ENCODE results near the gene COPG1. TPM values are rescaled to one million over a fixed set of nuclear protein-coding genes. Genes with fewer than 3 reads are reported as not detected.

COPG1 gene
- total RNA-seq, 4 donors from 2014 or later = 72.6 to 124 (median 88.1) TPM

GRCh38 chr3:129226374-129226773 lies 23.0 kb upstream of the COPG1 start:
- TF ChIP-seq POLR2A (IDR thresholded peaks at IDR 0.05) (no peak), EP300 (IDR thresholded peaks at IDR 0.05) (peak in 1 of 2 donors; percentile 44), CTCF (IDR thresholded peaks at IDR 0.05) (no peak)
- peak overlapping the region in 2 of 4 donors; percentile 11 to 34 for H3K27ac ChIP-seq
- WGBS, 2 donors = 59 to 63% methylated on average over 6 of the region's 6 CpGs
- H3K9me3 ChIP-seq = no peaks in the 10 kb centered on the region
- peaks cover 0 to 37% (median 17%) of the 10 kb centered on the region in 4 donors for H3K4me1 ChIP-seq
- no peaks in the 10 kb centered on the region for H3K27me3 ChIP-seq
- H3K36me3 ChIP-seq = no peaks in the 10 kb centered on the region
- peak in 1 of 2 donors; percentile 58 for DNase-seq (ENCODE audit: low spot score in 2 of 2)
- no peak overlapping the region for H3K4me3 ChIP-seq

- peak overlapping the region in 2 of 4 donors; percentile 41 to 57 for H3K27ac ChIP-seq
- H3K27me3 ChIP-seq = no peaks in the 10 kb centered on the region
- H3K4me3 ChIP-seq = no peak overlapping the region
- TF ChIP-seq POLR2A (IDR thresholded peaks at IDR 0.05) = no peak
- TF ChIP-seq EP300 (IDR thresholded peaks at IDR 0.05) = no peak
- no peak for TF ChIP-seq CTCF (IDR thresholded peaks at IDR 0.05)
- DNase-seq (ENCODE audit: low spot score in 2 of 2) = no peak
- no peaks in the 10 kb centered on the region for H3K36me3 ChIP-seq
- H3K9me3 ChIP-seq = no peaks in the 10 kb centered on the region
- 59 to 61% methylated on average over 11 of the region's 11 CpGs for WGBS, 2 donors
- H3K4me1 ChIP-seq = peaks cover 0 to 37% (median 17%) of the 10 kb centered on the region in 4 donors
Observed at GRCh38 chr3:129228891-129229585, 20.4 kb upstream of the COPG1 start.

- H3K9me3 ChIP-seq = no peaks in the 10 kb centered on the region
- no peaks in the 10 kb centered on the region for H3K36me3 ChIP-seq
- peak overlapping the region in 2 of 4 donors; percentile 41 to 77 for H3K27ac ChIP-seq
- H3K4me3 ChIP-seq = no peak overlapping the region
- 61% methylated on average over 7 of the region's 7 CpGs for WGBS, 2 donors
- TF ChIP-seq CTCF (IDR thresholded peaks at IDR 0.05) (no peak), EP300 (IDR thresholded peaks at IDR 0.05) (peak in 1 of 2 donors; percentile 75)
- peaks cover 0 to 25% (median 8%) of the 10 kb centered on the region in 4 donors for H3K4me1 ChIP-seq
- DNase-seq (ENCODE audit: low spot score in 2 of 2) = peak in 1 of 2 donors; percentile 31
- H3K27me3 ChIP-seq = no peaks in the 10 kb centered on the region
Observed at GRCh38 chr3:129230311-129231019, 18.9 kb upstream of the COPG1 start.

- no peaks in the 10 kb centered on the region for H3K9me3 ChIP-seq
- H3K4me1 ChIP-seq = peaks cover 0 to 14% (median 4%) of the 10 kb centered on the region in 4 donors
- H3K36me3 ChIP-seq = no peaks in the 10 kb centered on the region
- H3K4me3 ChIP-seq = no peak overlapping the region
- no peaks in the 10 kb centered on the region for H3K27me3 ChIP-seq
- peak overlapping the region in 1 of 4 donors; percentile 77 for H3K27ac ChIP-seq
- TF ChIP-seq POLR2A (IDR thresholded peaks at IDR 0.05) = no peak
- 75 to 76% methylated on average over 10 of the region's 10 CpGs for WGBS, 2 donors
- no peak for DNase-seq (ENCODE audit: low spot score in 2 of 2)
Observed at GRCh38 chr3:129231331-129232119, 17.9 kb upstream of the COPG1 start.

GRCh38 chr3:129233538-129233937 lies 15.9 kb upstream of the COPG1 start:
- peak overlapping the region in 2 of 4 donors; percentile 36 to 67 for H3K27ac ChIP-seq
- no peak overlapping the region for H3K4me3 ChIP-seq
- no peaks in the 10 kb centered on the region for H3K36me3 ChIP-seq
- 58 to 64% methylated on average over 4 of the region's 4 CpGs for WGBS, 2 donors
- peak in 1 of 2 donors; percentile 37 for DNase-seq (ENCODE audit: low spot score in 2 of 2)
- H3K9me3 ChIP-seq = no peaks in the 10 kb centered on the region
- H3K27me3 ChIP-seq = no peaks in the 10 kb centered on the region
- peak; percentile 31 to 71 for TF ChIP-seq EP300 (IDR thresholded peaks at IDR 0.05)
- no peak for TF ChIP-seq POLR2A (IDR thresholded peaks at IDR 0.05)
- TF ChIP-seq CTCF (IDR thresholded peaks at IDR 0.05) = no peak
- H3K4me1 ChIP-seq = peaks cover 0 to 8% (median 2%) of the 10 kb centered on the region in 4 donors
